ENCODE measurements around the gene UST. TPM values are rescaled to one million over a fixed set of nuclear protein-coding genes. Genes with fewer than 3 reads are reported as not detected.

UST gene
- total and polyA plus RNA-seq, 2 of the 8 experiments (the other 6 are each of a cell fraction or from before 2014, with no cell fraction given), result 13.5 to 34.5 TPM

GRCh38 chr6:149081281-149081680 lies 334.5 kb downstream of the UST start (continued):
- no peak for TF ChIP-seq USF2 (IDR thresholded peaks at IDR 0.05; ENCODE audit: low read length)
- no peak for TF ChIP-seq SUZ12 (IDR thresholded peaks at IDR 0.05; ENCODE audit: low read length)
- no peak for TF ChIP-seq TCF12 (IDR thresholded peaks at IDR 0.05; ENCODE audit: low read depth, low read length)
- TF ChIP-seq TAF1 (IDR thresholded peaks at IDR 0.05; ENCODE audit: low read depth, low read length), result no peak
- TF ChIP-seq KDM1A (IDR thresholded peaks at IDR 0.05; ENCODE audit: borderline replicate concordance, low read length), result no peak
- TF ChIP-seq POU5F1 (IDR thresholded peaks at IDR 0.05; ENCODE audit: low read depth, low read length), result no peak
- no peak for TF ChIP-seq CHD1 (IDR thresholded peaks at IDR 0.05; ENCODE audit: low read depth, low read length)

All from H1 (cell line).